T-helper 1 cell (primary cell): ENCODE results near the gene MUC4.
"Not testable (repeated sequence)": the region's sequence is repeated elsewhere in the genome, so short reads cannot be mapped to it uniquely, and the experiment has no call there.

Experiments
- DNase-seq, 5 donors: peaks; one replicate each; pipeline ENCODE4 v3.0.0-alpha.2; 2012 to 2020

Gene MUC4

DNA sequence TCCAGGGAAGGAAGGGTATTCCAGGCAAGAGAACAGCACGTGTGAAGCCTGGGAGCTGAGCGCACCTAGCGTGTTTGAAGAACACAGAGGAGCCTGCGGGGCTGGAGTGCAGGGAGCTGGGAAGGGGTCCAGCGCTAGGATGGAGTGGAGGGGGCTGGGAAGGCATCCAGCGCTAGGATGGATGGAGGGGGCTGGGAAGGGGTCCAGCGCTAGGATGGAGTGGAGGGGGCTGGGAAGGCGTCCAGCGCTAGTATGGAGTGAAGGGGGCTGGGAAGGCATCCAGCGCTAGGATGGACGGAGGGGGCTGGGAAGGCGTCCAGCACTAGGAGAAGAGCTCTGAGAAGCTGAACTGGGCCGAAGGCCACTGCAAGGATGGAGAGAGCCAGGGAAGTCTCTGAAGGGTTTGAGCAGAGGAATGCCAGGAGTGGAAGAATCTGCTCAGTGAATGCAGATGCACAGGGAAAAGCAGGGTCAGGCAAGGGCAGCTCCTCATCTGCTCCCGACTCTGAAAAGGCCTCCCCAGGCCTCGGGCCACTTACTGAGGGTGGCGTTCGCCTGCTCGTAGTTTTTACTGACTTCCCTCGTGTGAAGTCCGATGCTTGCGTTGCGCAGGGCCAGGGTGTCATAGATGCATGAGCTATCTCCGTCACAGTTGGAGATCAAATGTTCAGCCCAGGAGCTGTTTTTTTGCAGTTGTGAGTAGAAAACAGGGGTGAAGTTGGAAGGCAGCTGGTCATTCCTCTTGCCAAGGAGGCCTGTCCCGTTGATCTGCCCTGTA is 51.2 kb downstream of the MUC4 start:
- no peak for DNase-seq

DNA sequence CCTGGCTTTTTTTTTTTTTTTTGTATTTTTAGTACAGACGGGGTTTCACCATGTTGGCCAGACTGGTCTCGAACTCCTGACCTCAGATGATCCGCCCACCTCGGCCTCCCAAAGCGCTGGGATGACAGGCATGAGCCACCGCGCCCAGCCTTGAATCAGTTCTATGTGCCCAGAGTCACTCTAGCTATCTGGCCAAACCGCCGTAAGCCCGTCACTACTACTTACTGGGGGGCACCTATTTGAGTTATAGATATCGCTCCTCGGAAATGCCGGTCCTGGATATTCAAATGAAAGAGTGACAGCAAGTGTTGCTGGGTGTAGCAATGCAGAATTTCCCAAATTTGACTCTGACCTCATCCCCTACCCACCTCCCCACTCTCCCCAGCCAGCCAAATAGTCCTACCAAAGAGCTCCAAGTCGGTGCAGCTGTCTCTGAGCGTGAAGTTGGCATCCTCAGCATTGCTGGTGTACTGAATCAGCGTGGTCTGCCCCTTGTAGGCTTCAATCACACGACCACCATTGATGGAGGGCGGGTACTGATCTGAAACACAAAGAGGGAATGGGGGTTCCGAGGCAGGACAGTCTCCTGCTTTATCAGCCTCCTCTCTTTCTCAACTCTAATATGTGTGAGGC is 52.9 kb downstream of the MUC4 start:
- no peak for DNase-seq

DNA sequence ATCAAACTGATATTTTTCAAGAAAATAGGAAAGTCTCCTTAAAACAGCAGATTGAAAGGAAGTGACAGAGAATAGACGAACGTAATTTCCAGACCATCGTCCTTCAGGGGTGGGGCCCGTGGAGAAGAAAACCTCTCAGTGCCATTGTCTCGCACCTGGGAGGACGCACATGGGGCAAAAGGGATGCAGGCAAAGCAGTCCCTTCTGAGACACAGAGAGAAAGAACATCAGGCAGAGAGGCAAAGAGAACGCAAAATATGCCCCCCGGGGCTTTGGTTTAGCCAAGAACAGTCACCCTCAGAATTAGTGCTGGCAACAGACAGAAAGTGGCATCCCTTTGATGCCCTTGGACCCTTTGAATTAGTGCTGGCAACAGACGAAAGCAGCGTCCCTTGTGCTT is 53.9 kb downstream of the MUC4 start:
- DNase-seq: no peak

DNA sequence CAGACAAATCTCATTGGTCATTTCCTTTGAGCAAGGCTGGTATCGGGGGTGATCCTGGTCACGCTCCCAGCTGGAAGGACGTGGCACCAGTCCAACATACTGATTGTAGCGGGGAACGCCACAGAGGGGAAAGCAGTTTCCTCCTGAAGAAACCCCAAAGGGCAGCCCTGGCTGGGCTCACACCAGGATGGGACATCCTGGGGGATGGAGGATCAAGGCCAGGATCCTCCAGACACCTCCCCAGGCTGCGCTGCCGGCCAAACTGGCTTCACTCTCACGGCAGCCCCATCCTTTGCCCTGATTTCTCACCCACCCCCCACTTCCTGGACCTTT is 54.3 kb downstream of the MUC4 start:
- DNase-seq: no peak

- DNase-seq: no peak
Measured at GRCh38 chr3:195755791-195756676, 55.7 kb downstream of the MUC4 start.

DNA sequence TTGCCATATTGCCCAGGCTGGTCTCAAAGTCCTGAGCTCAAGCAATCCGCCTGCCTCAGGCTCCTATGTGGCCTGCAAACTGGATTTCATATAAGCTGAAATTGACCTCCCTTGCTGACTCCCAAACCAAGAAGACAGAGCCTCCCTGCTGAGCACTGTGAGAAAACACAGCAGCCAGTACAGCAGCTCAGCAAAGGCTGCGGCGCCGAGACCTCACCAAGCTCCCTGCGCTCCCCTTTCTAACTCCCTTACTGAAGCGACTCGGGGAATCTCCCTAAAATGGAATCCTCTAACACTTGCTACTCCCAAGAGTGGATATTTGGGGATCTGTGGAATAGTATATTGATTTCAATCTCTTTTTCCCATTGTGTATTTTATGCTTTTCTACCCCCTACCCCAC is 56.3 kb downstream of the MUC4 start:
- DNase-seq: no peak

DNA sequence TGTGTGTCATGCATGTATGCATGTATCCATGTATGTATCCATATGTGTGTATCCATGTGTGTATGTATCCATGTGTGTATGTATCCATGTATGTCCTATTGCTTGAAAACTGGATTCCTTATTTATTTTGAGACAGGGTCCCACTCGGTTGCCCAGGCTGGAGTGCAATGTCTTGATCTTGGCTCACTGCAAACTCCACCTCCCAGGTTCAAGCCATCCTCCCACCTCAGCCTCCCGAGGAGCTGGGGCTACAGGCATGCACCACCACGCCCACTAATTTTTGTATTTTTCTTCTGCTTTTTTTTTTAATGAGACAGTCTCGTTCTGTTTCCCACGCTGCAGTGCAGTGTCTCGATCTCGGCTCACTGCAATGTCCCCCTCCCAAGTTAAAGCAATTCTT is 56.8 kb downstream of the MUC4 start:
- DNase-seq: no peak

- DNase-seq: no peak
Measured at GRCh38 chr3:195754141-195754540, 57.6 kb downstream of the MUC4 start.

- no peak for DNase-seq
Measured at GRCh38 chr3:195753581-195753980, 58.1 kb downstream of the MUC4 start.

DNA sequence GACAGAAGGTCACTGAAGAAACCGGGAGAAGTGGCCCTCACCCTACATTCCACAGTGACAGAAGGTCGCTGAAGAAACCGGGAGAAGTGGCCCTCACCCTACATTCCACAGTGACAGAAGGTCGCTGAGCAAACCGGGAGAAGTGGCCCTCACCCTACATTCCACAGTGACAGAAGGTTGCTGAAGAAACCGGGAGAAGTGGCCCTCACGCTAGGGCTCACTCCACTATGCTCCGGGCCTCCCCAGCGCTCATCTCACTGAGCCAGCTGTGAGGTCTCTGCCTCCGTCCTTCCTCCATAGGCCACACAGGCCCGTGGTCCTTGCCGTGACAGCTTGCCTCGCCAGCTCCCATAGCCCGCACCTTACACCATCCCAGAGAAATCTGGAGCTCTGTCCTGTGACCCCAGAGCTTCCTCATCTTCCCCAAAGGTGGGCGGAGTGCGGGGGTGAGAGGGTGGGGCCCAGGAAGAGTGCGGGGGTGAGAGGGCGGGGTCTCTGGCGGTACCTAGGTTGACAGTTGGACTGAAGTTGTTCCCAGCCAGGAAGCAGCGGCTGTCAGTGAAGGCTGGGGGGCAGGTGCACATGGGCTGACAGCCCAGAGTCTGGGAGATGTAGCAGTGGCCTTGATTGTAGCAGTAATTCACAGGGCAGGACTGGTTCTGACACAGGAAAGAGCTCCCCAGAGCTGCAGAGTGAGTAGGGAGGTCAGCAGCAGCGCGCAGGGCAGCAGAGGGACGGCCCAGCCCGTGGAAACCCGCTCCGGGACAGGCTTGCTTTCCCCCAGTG is 59.0 kb downstream of the MUC4 start:
- DNase-seq: no peak

GRCh38 chr3:195752066-195752465 is 59.7 kb downstream of the MUC4 start:
- DNase-seq: no peak

- no peak for DNase-seq
Measured at GRCh38 chr3:195751560-195751959, 60.2 kb downstream of the MUC4 start.

- no peak for DNase-seq
Measured at GRCh38 chr3:195750797-195751520, 60.8 kb downstream of the MUC4 start.

DNA sequence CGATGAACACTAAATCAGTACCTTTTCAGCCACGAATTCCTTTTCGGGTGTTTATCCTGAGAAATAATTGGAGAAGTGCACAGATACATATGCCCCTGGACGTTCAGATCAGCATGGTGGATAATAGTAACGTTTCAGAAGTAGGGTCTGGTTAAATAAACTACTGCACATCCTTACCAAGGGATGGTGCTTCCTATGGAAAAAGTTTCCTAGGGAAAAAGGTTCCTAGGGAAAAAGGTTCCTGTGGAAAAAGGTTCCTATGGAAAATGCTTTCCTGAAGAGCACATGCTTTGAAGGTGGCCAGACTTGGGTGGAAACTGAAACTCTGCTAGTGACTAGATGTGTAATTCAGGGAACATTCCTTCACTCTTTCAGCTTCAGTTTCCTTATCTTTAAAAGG is 62.6 kb downstream of the MUC4 start:
- not testable (repeated sequence) for DNase-seq

- DNase-seq: no peak
Measured at GRCh38 chr3:195748661-195749060, 63.1 kb downstream of the MUC4 start.

DNA sequence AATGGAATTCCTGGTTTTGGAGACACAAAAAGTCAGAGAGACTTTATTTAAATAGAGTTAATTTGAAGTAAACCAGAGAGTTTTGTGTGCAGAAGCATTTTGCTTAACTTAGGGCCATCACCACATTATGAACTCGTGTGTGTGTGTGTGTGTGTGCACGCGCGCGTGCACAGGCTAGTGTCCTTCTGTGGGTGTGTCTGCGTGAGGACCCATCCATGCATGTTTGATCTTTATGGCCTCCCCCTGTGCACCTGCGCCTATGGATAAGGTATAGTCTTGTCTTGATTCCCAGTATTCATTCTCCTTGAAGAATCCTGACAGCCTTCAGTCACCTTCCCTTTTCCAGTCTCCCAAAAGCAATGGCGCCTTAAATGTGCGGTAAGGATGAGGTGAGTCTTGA is 65.0 kb downstream of the MUC4 start:
- DNase-seq: no peak

DNA sequence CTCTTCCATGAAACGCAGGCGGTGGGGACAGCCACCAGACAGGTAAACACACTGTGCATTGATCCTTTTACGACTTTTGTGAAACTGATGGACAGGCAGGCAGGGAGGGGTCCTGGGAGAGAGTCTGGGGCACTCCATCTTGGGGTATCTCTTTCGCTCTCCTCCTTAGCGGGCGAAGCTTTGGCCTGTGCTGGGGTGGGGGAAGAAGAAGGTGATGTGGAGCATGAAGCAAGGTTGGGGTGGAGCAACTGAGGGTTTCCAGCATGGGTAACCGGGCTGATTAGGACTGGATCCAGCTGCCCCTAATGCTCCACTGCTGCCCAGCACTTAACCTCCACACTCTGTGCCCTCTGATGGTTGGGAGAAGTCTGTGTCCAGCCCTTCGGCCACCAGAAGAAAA is 65.4 kb downstream of the MUC4 start:
- DNase-seq: no peak

- no peak for DNase-seq
Measured at GRCh38 chr3:195744437-195744836, 67.3 kb downstream of the MUC4 start.

DNA sequence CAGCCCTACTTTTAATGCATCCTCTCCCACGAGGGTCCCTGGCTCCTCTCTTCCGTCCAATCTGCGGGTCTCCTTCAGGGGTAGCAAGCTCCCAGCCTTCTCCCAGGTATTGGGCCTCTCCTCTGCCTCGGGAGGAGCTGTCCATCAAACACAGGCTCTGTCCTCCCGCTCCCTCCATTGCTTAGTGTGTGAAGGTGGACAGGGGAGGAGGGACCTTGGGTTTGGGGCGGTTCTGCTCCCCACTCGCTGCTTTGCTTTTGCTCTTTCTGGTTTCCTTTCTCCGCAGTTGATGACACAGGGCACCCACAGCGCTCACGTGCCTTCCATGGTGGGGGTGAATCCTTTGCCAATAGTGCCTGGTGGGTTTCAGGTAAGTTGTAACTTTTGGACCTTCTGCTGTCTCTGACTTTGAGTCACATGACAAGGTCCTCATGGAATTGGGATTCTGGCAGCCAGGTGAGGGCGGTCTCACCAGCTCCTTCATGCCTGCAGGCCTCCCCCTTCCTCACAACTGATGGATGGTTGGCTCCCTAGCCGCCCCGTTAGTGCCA is 72.1 kb downstream of the MUC4 start:
- no peak for DNase-seq

DNA sequence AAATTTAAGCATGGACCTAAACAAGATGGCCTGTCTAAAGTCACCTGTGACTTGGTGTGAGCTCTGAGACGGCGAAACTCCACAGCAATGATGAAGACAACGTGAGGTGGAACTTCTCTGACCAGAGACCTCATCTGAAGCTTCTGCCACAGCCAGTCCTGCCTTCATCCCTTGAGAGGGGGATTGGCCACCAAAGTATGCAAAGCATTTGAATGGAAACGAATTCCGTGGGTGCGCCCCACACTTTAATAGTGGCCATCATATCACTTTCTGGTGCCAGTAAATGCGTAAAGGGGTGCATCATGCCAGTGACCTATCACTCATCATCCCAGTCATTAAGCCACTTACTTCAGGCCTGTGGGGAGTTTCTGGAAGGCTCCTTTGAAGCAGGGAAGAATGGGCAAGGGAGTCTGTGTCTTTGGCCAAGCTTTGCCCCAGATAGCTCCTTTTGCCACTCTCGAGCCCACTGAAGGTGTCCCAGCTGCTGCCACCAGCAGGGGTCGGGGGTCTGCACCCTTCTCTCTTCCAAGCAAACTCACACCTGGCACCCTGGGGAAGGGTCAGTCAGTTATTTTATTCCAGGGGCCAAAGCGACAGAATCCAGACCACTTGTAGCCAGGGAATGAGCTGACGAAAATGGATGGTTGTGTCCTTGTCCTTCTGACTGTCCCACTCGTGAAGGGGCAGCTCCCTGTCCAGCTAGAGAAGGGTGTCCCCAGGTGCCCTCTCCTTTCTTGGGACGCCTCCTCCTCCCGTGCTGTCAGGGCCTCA is 73.3 kb downstream of the MUC4 start:
- no peak for DNase-seq

GRCh38 chr3:195737782-195738181 is 73.9 kb downstream of the MUC4 start:
- not testable (repeated sequence) for DNase-seq
